OCI-LY7 (cell line): ENCODE measurements around the gene TLX2. TPM values are rescaled to one million over a fixed set of nuclear protein-coding genes. Genes with fewer than 3 reads are reported as not detected.

Source experiments
- BruUV-seq: library from RNA; stranded (reverse); fragments of 400-500 nt; replicated peaks from 2 replicates; lab custom pipeline; 2021; lab: Mats Ljungman, UMichigan
- CTCF ChIA-PET: fragments of 300-600 bp; sonication (Branson Sonifier 250); formaldehyde crosslinking; loops from one replicate; lab custom pipeline; 2022; ENCODE audit warnings: antibody characterized with exemption; ENCODE audit not compliant: unreplicated experiment; lab: Charles Lee
- POLR2A ChIA-PET: fragments of 300-600 bp; sonication (Branson Sonifier 250); formaldehyde crosslinking; loops from one replicate; lab custom pipeline; 2022; ENCODE audit warnings: antibody characterized with exemption; lab: Charles Lee
- DNase-seq: peaks from one replicate; pipeline ENCODE4 v3.0.0-alpha.2; 2015; ENCODE audit warnings: low spot score
- H2AFZ ChIP-seq: fragments of 200-600 bp; sonication (generic), shearing (Covaris generic); 2 replicates; pipeline ENCODE4 v1.6.1; 2014; ENCODE audit warnings: mild to moderate bottlenecking, antibody characterized with exemption, low read length, moderate library complexity
- H3K27ac ChIP-seq: fragments of 200-600 bp; sonication (generic); 2 replicates; pipeline ENCODE4 v1.5.1; 2014; ENCODE audit warnings: mixed run types, low read depth, mild to moderate bottlenecking, moderate library complexity, low read length, inconsistent platforms; ENCODE audit not compliant: poor library complexity, severe bottlenecking
- H3K36me3 ChIP-seq: fragments of 200-600 bp; sonication (generic); 2 replicates; pipeline ENCODE4 v1.6.1; 2014; ENCODE audit warnings: mild to moderate bottlenecking, antibody characterized with exemption, low read length, moderate library complexity, mixed read lengths; ENCODE audit not compliant: insufficient read depth
- H3K4me1 ChIP-seq: fragments of 200-600 bp; sonication (generic); 2 replicates; pipeline ENCODE4 v1.5.1; 2014; ENCODE audit warnings: mild to moderate bottlenecking, low read length; ENCODE audit not compliant: insufficient read depth, poor library complexity, severe bottlenecking
- H3K4me2 ChIP-seq: fragments of 200-600 bp; sonication (generic); 2 replicates; pipeline ENCODE4 v1.6.1; 2014; ENCODE audit warnings: mild to moderate bottlenecking, low read length
- H3K4me3 ChIP-seq: fragments of 200-600 bp; sonication (generic); 2 replicates; pipeline ENCODE4 v1.5.1; 2014; ENCODE audit warnings: mild to moderate bottlenecking, low read depth, low read length; ENCODE audit not compliant: poor library complexity, severe bottlenecking
- H3K79me2 ChIP-seq: fragments of 200-600 bp; sonication (generic); 2 replicates; pipeline ENCODE4 v1.6.1; 2016; ENCODE audit warnings: low read depth, mild to moderate bottlenecking, low read length, moderate library complexity, mixed read lengths; ENCODE audit not compliant: insufficient read depth
- H3K9me2 ChIP-seq: fragments of 200-600 bp; sonication (generic); 2 replicates; pipeline ENCODE4 v1.6.1; 2016; ENCODE audit warnings: mild to moderate bottlenecking, low read length, mixed read lengths; ENCODE audit not compliant: insufficient read depth
- H3K9me3 ChIP-seq: fragments of 200-600 bp; sonication (generic); 2 replicates; pipeline ENCODE4 v1.6.1; 2014; ENCODE audit warnings: mild to moderate bottlenecking, mixed run types, low read length, mixed read lengths
- H4K20me1 ChIP-seq: fragments of 200-600 bp; sonication (generic); 2 replicates; pipeline ENCODE4 v1.6.1; 2014; ENCODE audit warnings: mild to moderate bottlenecking, antibody characterized with exemption, low read length, moderate library complexity, mixed read lengths; ENCODE audit not compliant: insufficient read depth
- EZH2phosphoT487 ChIP-seq: fragments of 200-600 bp; sonication (generic); IDR thresholded peaks from 2 replicates; pipeline ENCODE4 v1.6.1; 2018; ENCODE audit warnings: low read depth, borderline replicate concordance, mild to moderate bottlenecking, mixed run types, antibody characterized with exemption, low read length, moderate library complexity, mixed read lengths
- intact Hi-C: fragments of 100-400 bp; cut with micrococcal nuclease; formaldehyde crosslinking; loops from one replicate; pipeline ENCODE4 v1.10.0; 2022; ENCODE audit not compliant: unreplicated experiment
- total RNA-seq, 2 experiments: library from RNA; depleted of rRNA in 1 of 2; stranded (reverse); fragments of >200 nt in 1 of 2; shearing (Covaris generic) in 1 of 2; gene quantifications; 2 replicates each; pipeline ENCODE4 v1.2.3, GENCODE V29; 2014 to 2022
- TF ChIP-seq, protein P1 (sequence below): fragments of 200-600 bp; sonication (generic); conservative IDR thresholded peaks from 2 replicates; pipeline ENCODE4 v1.5.1; 2014; ENCODE audit warnings: mild to moderate bottlenecking, antibody characterized with exemption, low read length, moderate library complexity, mixed read lengths

The TLX2 gene
- total RNA-seq, 2 experiments from 2014 or later, result not detected

DNA sequence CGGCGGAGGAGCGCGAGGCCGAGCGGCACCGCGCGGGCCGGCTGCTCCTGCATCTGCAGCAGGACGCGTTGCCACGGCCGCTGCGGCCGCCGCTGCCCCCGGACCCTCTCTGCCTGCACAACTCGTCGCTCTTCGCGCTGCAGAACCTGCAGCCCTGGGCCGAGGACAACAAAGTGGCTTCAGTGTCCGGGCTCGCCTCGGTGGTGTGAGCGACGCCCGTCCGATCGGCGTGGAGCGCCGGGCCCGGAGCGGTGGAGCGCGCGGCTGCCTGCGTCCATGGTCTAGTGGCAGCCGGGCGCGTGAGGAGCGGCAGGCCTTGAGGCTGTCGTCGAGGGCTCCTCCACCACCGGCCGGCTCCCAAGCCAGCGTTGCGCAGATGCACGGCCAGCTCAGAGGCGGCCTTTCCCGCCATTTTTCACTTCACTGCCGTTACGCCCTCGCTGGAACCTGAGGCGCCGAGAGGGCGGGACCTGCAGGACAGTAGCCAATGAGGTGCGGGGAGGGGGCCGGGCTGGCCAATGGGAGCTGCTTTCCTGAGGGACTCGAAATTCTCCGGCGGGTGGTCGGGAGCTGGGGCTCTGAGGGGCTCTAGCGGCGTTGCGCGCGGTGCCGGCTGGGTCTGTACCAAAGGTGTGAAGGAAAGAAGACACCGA, 1.9 kb downstream of the TLX2 start:
- DNase-seq, result no peak
- Histone ChIP-seq H3K36me3 (no peaks in the 10 kb centered on the region), H3K9me3 (no peaks in the 10 kb centered on the region), H3K27ac (no peak overlapping the region), H3K9me2 (no peaks in the 10 kb centered on the region), H3K4me3 (no peak overlapping the region), H3K4me1 (no peaks in the 10 kb centered on the region), H3K4me2 (no peak overlapping the region), H3K79me2 (no peaks in the 10 kb centered on the region), H4K20me1 (no peaks in the 10 kb centered on the region), H2AFZ (no peak overlapping the region)
- CTCF ChIA-PET, result no interaction called here
- TF ChIP-seq, protein P1, sequence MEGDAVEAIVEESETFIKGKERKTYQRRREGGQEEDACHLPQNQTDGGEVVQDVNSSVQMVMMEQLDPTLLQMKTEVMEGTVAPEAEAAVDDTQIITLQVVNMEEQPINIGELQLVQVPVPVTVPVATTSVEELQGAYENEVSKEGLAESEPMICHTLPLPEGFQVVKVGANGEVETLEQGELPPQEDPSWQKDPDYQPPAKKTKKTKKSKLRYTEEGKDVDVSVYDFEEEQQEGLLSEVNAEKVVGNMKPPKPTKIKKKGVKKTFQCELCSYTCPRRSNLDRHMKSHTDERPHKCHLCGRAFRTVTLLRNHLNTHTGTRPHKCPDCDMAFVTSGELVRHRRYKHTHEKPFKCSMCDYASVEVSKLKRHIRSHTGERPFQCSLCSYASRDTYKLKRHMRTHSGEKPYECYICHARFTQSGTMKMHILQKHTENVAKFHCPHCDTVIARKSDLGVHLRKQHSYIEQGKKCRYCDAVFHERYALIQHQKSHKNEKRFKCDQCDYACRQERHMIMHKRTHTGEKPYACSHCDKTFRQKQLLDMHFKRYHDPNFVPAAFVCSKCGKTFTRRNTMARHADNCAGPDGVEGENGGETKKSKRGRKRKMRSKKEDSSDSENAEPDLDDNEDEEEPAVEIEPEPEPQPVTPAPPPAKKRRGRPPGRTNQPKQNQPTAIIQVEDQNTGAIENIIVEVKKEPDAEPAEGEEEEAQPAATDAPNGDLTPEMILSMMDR, result no peak
- no peak for TF ChIP-seq EZH2phosphoT487
- POLR2A ChIA-PET, result no interaction called here
- no TSS peak for BruUV-seq
- intact Hi-C loops, result no loop called here

DNA sequence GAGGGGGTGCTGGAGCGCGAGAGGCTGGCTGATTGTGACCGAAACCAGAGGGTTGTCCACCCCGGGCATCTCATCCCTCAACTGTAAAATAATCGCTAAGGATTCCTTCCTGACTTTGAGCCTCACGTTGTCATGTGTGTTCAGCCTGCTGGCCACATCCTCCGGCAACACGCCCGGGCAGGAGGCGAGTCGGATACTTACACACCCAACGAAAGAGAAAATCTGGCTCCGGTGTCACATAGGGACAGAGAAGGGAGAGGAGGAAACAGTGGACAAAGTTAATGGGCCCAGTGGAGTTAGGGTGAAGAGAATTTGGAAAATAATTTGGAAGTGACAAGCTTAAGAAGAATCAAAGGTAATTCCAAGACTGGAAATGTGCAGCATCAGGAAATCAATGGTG, 2.4 kb downstream of the TLX2 start:
- intact Hi-C loops, result no loop called here
- H3K27ac ChIP-seq, result no peak overlapping the region
- H3K36me3 ChIP-seq, result no peaks in the 10 kb centered on the region
- no peaks in the 10 kb centered on the region for H3K9me2 ChIP-seq
- no peaks in the 10 kb centered on the region for H3K9me3 ChIP-seq
- no peak overlapping the region for H2AFZ ChIP-seq
- DNase-seq, result no peak
- no peaks in the 10 kb centered on the region for H3K4me1 ChIP-seq
- no TSS peak for BruUV-seq
- ChIA-PET POLR2A (no interaction called here), CTCF (no interaction called here)
- no peaks in the 10 kb centered on the region for H3K79me2 ChIP-seq
- TF ChIP-seq, protein P1, result no peak
- no peak for TF ChIP-seq EZH2phosphoT487
- no peak overlapping the region for H3K4me3 ChIP-seq
- no peaks in the 10 kb centered on the region for H4K20me1 ChIP-seq
- H3K4me2 ChIP-seq, result no peak overlapping the region

DNA sequence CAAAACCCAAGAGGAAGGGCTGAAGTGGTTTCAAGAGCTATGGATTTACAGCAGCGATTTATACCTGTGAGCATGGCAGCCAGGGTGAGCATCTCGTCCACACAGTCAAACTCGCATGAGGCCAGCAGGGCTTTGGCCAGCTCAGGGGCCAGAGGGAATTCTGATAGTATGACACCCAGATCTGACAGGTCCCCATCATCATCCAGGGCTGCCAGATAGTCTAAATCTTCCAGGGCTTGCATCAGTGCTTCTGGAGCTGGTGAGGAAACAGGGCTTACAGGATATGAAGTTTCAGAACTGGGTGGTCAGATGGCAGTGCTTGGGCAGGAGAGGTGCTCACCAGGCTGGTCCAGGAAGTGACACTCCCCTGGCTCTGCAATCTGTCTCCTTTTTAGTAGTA, 8.3 kb downstream of the TLX2 start:
- no peak overlapping the region for H3K4me3 ChIP-seq
- no peaks in the 10 kb centered on the region for H4K20me1 ChIP-seq
- POLR2A ChIA-PET, result interaction anchor here (1.2 kb wide), 1 partner anchor 8 kb away, joined by 5 read pairs; no protein-coding TSS in a partner anchor
- H3K27ac ChIP-seq, result no peak overlapping the region
- H3K4me2 ChIP-seq, result no peak overlapping the region
- H3K36me3 ChIP-seq, result peaks cover 26% of the 10 kb centered on the region
- no peak overlapping the region for H2AFZ ChIP-seq
- intact Hi-C loops, result no loop called here
- peaks cover 7% of the 10 kb centered on the region for H3K4me1 ChIP-seq
- H3K9me3 ChIP-seq, result no peaks in the 10 kb centered on the region
- TF ChIP-seq EZH2phosphoT487, result no peak
- TF ChIP-seq, protein P1, result no peak
- BruUV-seq, result no TSS peak
- H3K9me2 ChIP-seq, result no peaks in the 10 kb centered on the region
- peaks cover 8% of the 10 kb centered on the region; the same call in 1 of the 2 replicates for H3K79me2 ChIP-seq
- no peak for DNase-seq
- CTCF ChIA-PET, result interaction anchor here (1.0 kb wide), 1 partner anchor 14 kb away, joined by 3 read pairs; no protein-coding TSS in a partner anchor
